ENCODE results near the gene AIPL1.
"Not testable (repeated sequence)": the region's sequence is repeated elsewhere in the genome, so short reads cannot be mapped to it uniquely, and the experiment has no call there.

AIPL1 gene

DNA sequence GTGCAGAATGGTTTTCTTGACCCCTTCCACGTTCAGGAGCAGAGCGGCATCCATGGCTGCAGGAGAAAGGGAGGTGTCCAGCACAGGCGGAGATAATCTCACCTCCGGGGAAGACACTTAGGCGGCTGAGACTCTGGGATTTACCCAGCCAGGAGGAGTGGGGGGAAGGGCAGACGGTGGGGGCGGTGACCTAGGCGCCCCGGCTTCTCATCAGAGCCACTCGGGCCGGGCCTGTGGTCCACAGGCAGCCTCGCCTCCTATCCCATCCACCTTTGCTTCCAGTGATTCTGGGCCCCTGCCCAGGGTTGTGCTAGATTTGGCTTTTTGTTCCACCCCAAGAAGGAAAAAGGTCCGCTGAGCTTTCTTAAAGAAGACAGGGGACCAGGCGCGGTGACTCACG, at the start of gene AIPL1:
AIPL1 (minus strand) TSS at position 71 of the 400 bp plus-strand sequence; CDS start at position 54, 17 bp downstream.
- no peak for DNase-seq (ENCODE audit: low spot score)

DNA sequence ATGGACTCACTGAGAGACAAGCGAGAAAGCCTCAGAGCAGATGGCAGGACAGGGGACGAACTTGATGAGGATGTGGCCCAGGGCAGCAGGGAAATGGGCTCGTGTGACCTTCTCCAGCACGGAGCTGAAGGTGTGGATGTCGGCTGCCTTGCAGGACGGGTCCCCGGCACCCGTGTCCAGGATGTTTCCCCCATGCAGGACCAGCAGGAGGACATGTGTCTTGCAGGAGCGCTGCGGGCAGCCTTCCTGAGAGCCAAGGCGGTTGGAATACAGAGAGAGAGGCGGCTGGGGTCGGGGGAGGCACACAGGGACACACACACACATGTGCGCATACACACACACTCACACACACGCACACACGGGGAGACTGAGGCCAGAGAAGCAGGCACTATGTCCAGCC, 48.6 kb upstream of the AIPL1 start:
- no peak for DNase-seq (ENCODE audit: low spot score)

GRCh38 chr17:6482796-6483195, 47.9 kb upstream of the AIPL1 start:
- DNase-seq (ENCODE audit: low spot score) = not testable (repeated sequence)

GRCh38 chr17:6482105-6482455, 47.2 kb upstream of the AIPL1 start:
- DNase-seq (ENCODE audit: low spot score) = no peak

DNA sequence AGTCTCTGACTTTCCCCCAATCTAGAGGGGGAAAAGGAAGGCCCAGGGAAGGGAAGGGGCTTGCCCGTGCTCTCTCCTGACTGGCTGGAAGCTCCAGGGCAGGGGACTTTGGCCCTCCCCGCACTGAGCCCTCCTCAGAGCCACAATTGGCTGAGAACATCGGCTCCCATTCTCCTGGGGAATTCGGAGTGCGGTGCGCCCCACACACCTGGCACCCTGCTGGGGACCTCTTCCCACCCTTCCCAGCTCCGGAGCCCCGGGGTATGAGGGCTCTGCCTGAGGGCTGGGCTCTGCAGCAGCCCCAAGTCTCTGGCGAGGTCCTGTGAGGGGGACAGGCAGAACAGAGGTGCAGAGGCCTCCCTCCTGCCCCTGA, 45.4 kb upstream of the AIPL1 start:
- DNase-seq (ENCODE audit: low spot score) = no peak

DNA sequence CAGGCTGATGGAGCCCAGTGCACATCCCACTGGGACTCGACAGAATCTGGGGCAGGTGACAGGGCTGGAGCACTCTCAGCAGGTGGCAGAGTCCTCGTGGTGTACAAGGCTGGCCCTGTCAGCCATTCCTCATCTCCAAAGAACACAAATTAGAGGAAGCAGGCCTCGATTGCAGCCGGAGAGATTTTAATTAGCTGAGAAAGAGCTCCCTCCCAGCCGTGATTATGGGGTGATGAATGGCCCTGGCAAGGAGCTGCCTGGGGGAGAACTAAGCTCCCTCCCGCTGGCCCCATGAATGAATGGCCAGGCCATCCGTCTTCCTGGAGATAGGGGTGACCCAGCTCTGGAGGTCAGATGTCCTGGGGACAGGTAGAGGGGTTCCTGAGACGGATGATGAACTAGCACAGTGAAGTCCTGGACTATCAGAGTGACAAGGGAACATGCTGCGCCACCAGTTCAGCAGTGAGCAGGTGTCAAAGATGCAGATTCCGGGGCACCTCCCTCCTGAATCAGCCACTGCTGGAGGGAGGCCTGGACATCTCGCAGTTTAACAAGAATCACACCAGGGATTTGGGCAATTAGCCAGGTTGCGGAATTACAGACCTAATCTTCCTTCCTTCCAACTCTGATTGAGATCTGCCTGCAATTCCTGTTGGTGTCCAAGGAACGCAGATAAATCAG, 44.8 kb upstream of the AIPL1 start:
- no peak for DNase-seq (ENCODE audit: low spot score)

DNA sequence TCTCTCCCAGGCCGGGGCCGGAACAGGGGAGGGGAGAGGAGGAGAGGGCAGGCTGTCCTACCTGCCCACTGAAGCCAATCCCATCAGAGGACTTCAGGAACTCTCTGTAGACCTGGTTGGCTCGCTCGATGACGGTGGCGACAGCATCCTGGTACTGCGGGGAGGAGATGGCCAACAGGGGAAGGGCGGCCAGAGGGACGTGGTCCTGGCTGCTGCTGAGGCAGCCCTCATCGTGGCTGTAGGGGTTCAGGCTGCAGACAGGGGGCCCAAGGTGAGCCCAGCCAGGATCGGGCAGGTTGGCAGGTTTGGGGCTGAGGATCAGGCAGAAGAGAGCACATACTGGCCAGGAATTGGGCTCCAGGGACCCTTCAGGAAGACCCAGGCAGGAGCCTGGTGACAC, 43.6 kb upstream of the AIPL1 start:
- DNase-seq (ENCODE audit: low spot score) = no peak

- no peak for DNase-seq (ENCODE audit: low spot score)
These were observed 43.0 kb upstream of the AIPL1 start for GRCh38 chr17:6477831-6478383.

DNA sequence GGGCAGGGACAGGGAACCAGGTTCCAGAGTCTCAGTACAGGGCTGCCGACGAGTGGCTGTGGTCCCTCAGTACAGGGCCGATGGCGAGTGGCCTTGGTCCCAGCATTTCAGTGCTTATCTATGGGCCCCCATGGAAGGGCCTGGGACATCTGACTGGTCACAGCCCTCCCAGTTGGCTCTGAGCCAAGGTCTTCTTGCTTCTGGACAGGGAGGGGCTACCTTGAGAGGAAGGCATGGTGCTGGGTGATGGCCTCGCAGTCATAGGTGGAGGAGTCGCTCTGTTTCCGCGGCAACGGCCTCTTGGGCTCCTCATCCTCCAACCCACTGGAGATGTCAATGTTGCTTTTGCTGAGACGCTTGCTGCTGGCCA, 41.9 kb upstream of the AIPL1 start:
- no peak for DNase-seq (ENCODE audit: low spot score)

DNA sequence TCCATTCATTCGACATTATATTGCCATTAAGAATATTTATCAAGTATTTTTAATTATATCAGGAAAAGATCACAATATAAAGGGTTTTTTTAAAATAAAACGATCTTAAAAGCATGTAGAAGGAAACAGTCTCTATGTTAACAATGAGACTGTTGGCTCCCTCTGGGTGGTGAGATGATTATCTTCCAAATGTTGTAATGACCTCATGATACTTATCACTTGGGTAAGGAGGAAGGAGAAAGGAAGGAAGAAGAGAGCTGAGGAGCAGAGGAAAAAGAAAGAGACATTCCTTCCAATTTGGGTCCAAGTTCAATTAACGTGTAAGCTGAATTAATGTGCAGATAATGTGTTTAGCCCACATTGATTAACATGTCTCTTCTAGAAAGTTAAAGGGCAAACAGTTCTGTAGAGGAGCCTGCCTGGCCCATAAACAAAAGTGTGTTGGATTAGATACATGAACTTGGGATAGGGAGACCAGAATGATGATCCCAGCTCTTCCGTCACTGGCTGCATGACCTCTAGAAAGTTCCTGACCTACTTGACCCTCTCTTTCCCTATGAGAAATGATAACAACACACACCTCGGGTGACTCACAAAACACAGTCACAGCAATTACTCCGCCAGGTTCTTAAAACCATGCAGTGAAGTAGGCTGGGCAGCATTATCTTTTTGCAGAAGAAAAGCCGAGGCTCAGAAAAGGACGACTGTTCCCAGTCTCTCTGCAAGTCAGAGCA, 41.3 kb upstream of the AIPL1 start:
- DNase-seq (ENCODE audit: low spot score) = no peak

DNA sequence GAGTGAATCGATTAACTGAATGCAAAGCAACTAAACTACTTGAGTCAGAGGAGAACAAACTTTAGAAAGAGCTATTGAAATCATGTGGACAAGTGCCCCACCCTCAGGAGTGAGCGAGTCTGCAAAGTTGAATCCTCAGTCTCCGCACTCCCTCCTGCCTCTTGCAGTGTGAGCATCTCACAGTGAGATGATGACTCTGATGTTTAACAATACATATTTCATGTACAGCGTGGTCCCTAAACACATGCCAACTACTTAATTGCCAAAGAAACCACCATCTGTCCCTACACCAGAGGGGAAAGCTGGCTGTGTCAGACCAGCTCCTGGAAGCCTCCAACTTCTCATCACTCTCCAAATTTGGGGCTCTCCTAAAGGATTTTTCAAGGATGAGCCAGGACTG, 40.5 kb upstream of the AIPL1 start:
- DNase-seq (ENCODE audit: low spot score) = no peak

- DNase-seq (ENCODE audit: low spot score) = no peak
These were observed 40.0 kb upstream of the AIPL1 start for GRCh38 chr17:6474906-6475305.

GRCh38 chr17:6474376-6474775, 39.5 kb upstream of the AIPL1 start:
- DNase-seq (ENCODE audit: low spot score) = no peak

GRCh38 chr17:6473128-6473767, 38.3 kb upstream of the AIPL1 start:
- DNase-seq (ENCODE audit: low spot score) = peak; percentile 61

- no peak for DNase-seq (ENCODE audit: low spot score)
These were observed 37.6 kb upstream of the AIPL1 start for GRCh38 chr17:6472517-6472916.

GRCh38 chr17:6471531-6472465, 36.9 kb upstream of the AIPL1 start:
- no peak for DNase-seq (ENCODE audit: low spot score)

DNA sequence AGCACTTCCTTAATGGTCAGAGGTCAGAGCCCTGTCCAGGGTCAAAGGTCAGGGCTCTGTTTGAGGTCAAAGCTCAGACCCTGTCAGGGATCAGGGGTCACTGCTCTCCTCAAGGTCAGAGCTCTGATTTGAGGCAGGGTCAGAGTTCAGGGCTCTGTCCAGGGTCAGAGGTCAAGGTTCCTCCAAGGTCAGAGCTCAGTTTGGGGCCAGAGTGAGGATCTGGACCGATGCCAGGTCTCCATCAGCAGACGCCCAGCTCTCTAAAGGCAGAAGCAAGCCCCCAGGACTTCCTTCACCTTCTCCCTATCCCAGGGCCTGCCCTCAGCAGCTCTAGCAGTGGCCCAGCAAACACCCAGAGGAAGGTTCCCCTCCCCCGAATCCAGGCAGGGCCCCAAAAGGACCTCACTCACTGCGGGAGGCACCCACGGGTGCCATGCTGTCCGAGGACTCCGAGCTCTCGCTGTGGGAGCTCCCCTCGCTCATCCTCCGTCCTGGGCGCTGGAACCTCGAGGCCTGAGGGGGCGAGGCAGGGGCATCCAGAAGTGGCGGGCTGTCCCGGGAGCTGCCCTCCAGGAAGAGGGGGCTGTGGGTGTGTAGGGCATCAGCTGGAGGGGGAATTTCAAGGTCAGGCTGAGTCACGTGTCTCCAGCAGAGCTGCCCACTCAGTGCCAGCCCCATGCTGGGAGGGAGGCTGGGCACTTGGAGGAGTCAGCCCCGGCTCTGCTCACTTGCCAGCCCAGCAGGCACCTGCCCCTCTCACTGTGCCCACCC, 36.0 kb upstream of the AIPL1 start:
- no peak for DNase-seq (ENCODE audit: low spot score)

- DNase-seq (ENCODE audit: low spot score) = no peak
These were observed 35.3 kb upstream of the AIPL1 start for GRCh38 chr17:6470146-6470718.

DNA sequence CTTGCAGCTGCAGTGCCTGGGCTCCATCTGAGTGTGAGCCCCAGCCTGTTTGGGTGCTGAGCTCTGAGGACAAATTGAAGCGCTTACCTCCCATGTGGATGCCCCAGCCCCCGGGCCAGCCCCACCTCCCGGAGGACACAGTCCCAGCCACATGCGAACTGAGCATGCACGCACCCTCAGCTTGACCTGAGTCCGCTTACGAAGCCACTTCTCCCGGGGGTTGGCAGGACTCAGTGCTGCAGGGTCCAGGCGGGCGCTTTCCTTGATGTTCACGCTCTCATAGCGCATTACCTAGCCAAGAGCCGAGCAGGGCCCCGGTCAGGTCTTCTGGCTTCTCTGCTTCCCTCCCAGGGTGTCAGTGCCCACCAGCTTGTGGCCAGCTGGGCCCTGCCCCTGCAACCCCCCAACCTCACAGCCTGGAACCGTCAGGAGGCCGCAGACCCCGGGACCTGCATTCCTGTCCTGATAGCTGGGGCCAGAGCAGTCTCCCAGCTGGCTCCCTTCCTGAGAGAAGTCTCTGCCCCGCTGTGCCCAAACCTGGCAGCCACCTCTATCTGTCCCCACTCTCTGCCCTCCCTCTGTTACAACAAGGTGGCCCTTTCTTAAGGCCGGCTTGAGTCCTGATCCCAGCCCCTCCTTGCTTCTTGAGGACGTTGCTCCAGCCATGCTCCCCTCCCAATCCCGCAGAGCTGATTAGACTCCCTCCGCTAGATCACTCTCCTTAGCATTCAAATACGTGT, 33.3 kb upstream of the AIPL1 start:
- DNase-seq (ENCODE audit: low spot score) = no peak

DNA sequence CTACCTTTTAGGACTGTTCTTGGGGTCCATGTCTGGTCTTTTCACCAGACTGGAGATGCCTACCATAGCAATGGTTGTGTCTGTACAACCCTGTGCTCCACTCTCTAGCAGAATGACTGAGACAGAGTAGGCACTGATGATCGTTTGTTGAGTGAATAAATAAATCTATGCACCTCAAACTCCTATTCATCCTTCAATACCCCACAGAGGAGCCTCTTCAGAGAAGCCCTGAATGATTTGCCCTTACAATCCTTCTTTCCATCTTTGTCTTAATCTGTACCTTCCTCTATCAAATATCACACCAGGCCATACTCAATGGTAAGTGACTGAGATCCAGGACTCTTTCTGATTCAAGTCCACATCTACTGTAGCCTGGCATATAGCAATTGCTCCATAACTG, 32.6 kb upstream of the AIPL1 start:
- DNase-seq (ENCODE audit: low spot score) = no peak
